OCI-LY7 (cell line): ENCODE results near the gene GCLC. TPM values are rescaled to one million over a fixed set of nuclear protein-coding genes. Genes with fewer than 3 reads are reported as not detected.

Experiments
- BruUV-seq: library from RNA; stranded (reverse); fragments of 400-500 nt; replicated peaks from 2 replicates; lab custom pipeline; 2021; lab: Mats Ljungman, UMichigan
- CTCF ChIA-PET: fragments of 300-600 bp; sonication (Branson Sonifier 250); formaldehyde crosslinking; loops from one replicate; lab custom pipeline; 2022; ENCODE audit warnings: antibody characterized with exemption; ENCODE audit not compliant: unreplicated experiment; lab: Charles Lee
- POLR2A ChIA-PET: fragments of 300-600 bp; sonication (Branson Sonifier 250); formaldehyde crosslinking; loops from one replicate; lab custom pipeline; 2022; ENCODE audit warnings: antibody characterized with exemption; lab: Charles Lee
- DNase-seq: peaks from one replicate; pipeline ENCODE4 v3.0.0-alpha.2; 2015; ENCODE audit warnings: low spot score
- H2AFZ ChIP-seq: fragments of 200-600 bp; sonication (generic), shearing (Covaris generic); 2 replicates; pipeline ENCODE4 v1.6.1; 2014; ENCODE audit warnings: mild to moderate bottlenecking, antibody characterized with exemption, low read length, moderate library complexity
- H3K27ac ChIP-seq: fragments of 200-600 bp; sonication (generic); 2 replicates; pipeline ENCODE4 v1.5.1; 2014; ENCODE audit warnings: mixed run types, low read depth, mild to moderate bottlenecking, moderate library complexity, low read length, inconsistent platforms; ENCODE audit not compliant: poor library complexity, severe bottlenecking
- H3K36me3 ChIP-seq: fragments of 200-600 bp; sonication (generic); 2 replicates; pipeline ENCODE4 v1.6.1; 2014; ENCODE audit warnings: mild to moderate bottlenecking, antibody characterized with exemption, low read length, moderate library complexity, mixed read lengths; ENCODE audit not compliant: insufficient read depth
- H3K4me1 ChIP-seq: fragments of 200-600 bp; sonication (generic); 2 replicates; pipeline ENCODE4 v1.5.1; 2014; ENCODE audit warnings: mild to moderate bottlenecking, low read length; ENCODE audit not compliant: insufficient read depth, poor library complexity, severe bottlenecking
- H3K4me2 ChIP-seq: fragments of 200-600 bp; sonication (generic); 2 replicates; pipeline ENCODE4 v1.6.1; 2014; ENCODE audit warnings: mild to moderate bottlenecking, low read length
- H3K4me3 ChIP-seq: fragments of 200-600 bp; sonication (generic); 2 replicates; pipeline ENCODE4 v1.5.1; 2014; ENCODE audit warnings: mild to moderate bottlenecking, low read depth, low read length; ENCODE audit not compliant: poor library complexity, severe bottlenecking
- H3K79me2 ChIP-seq: fragments of 200-600 bp; sonication (generic); 2 replicates; pipeline ENCODE4 v1.6.1; 2016; ENCODE audit warnings: low read depth, mild to moderate bottlenecking, low read length, moderate library complexity, mixed read lengths; ENCODE audit not compliant: insufficient read depth
- H3K9me2 ChIP-seq: fragments of 200-600 bp; sonication (generic); 2 replicates; pipeline ENCODE4 v1.6.1; 2016; ENCODE audit warnings: mild to moderate bottlenecking, low read length, mixed read lengths; ENCODE audit not compliant: insufficient read depth
- H3K9me3 ChIP-seq: fragments of 200-600 bp; sonication (generic); 2 replicates; pipeline ENCODE4 v1.6.1; 2014; ENCODE audit warnings: mild to moderate bottlenecking, mixed run types, low read length, mixed read lengths
- H4K20me1 ChIP-seq: fragments of 200-600 bp; sonication (generic); 2 replicates; pipeline ENCODE4 v1.6.1; 2014; ENCODE audit warnings: mild to moderate bottlenecking, antibody characterized with exemption, low read length, moderate library complexity, mixed read lengths; ENCODE audit not compliant: insufficient read depth
- CTCF ChIP-seq: fragments of 200-600 bp; sonication (generic); conservative IDR thresholded peaks from 2 replicates; pipeline ENCODE4 v1.5.1; 2014; ENCODE audit warnings: mild to moderate bottlenecking, antibody characterized with exemption, low read length, moderate library complexity, mixed read lengths
- EZH2phosphoT487 ChIP-seq: fragments of 200-600 bp; sonication (generic); IDR thresholded peaks from 2 replicates; pipeline ENCODE4 v1.6.1; 2018; ENCODE audit warnings: low read depth, borderline replicate concordance, mild to moderate bottlenecking, mixed run types, antibody characterized with exemption, low read length, moderate library complexity, mixed read lengths
- intact Hi-C: fragments of 100-400 bp; cut with micrococcal nuclease; formaldehyde crosslinking; loops from one replicate; pipeline ENCODE4 v1.10.0; 2022; ENCODE audit not compliant: unreplicated experiment
- total RNA-seq, 2 experiments: library from RNA; depleted of rRNA in 1 of 2; stranded (reverse); fragments of >200 nt in 1 of 2; shearing (Covaris generic) in 1 of 2; gene quantifications; 2 replicates each; pipeline ENCODE4 v1.2.3, GENCODE V29; 2014 to 2022

The GCLC gene
- total RNA-seq, 2 experiments from 2014 or later, result 14.3 to 30.4 TPM

GRCh38 chr6:53547811-53548496 is 3.1 kb upstream of the GCLC start:
- peak overlapping the region; percentile 12 for H3K27ac ChIP-seq
- no peaks in the 10 kb centered on the region for H3K9me2 ChIP-seq
- H3K4me1 ChIP-seq, result peaks cover 27% of the 10 kb centered on the region
- H3K4me3 ChIP-seq, result peak overlapping the region; percentile 70
- DNase-seq, result peak; percentile 96
- intact Hi-C loops, result no loop called here
- TF ChIP-seq CTCF (no peak; the same call in 1 of the 2 replicates), EZH2phosphoT487 (no peak)
- peak overlapping the region; percentile 96 for H3K4me2 ChIP-seq
- H2AFZ ChIP-seq, result peak overlapping the region; percentile 93
- CTCF ChIA-PET, result no interaction called here
- H3K36me3 ChIP-seq, result no peaks in the 10 kb centered on the region
- peaks cover 13% of the 10 kb centered on the region; the same call in 1 of the 2 replicates for H3K79me2 ChIP-seq
- POLR2A ChIA-PET, result interaction anchor here (0.6 to 1.6 kb wide), 2 partner anchors 246 to 1171 kb away, joined by 3 read pairs; no protein-coding TSS in a partner anchor
- H4K20me1 ChIP-seq, result peaks cover 9% of the 10 kb centered on the region
- no peaks in the 10 kb centered on the region for H3K9me3 ChIP-seq
- BruUV-seq, result no TSS peak

GRCh38 chr6:53547166-53547810 is 2.4 kb upstream of the GCLC start:
- POLR2A ChIA-PET, result interaction anchor here (0.6 to 1.6 kb wide), 2 partner anchors 247 to 1171 kb away, joined by 3 read pairs; no protein-coding TSS in a partner anchor
- H4K20me1 ChIP-seq, result peaks cover 9% of the 10 kb centered on the region
- peaks cover 33% of the 10 kb centered on the region for H3K4me1 ChIP-seq
- H3K9me2 ChIP-seq, result no peaks in the 10 kb centered on the region
- DNase-seq, result no peak
- H3K36me3 ChIP-seq, result no peaks in the 10 kb centered on the region
- H3K27ac ChIP-seq, result no peak overlapping the region
- peaks cover 18% of the 10 kb centered on the region; the same call in 1 of the 2 replicates for H3K79me2 ChIP-seq
- CTCF ChIA-PET, result no interaction called here
- H3K4me2 ChIP-seq, result peak overlapping the region; percentile 96
- H3K4me3 ChIP-seq, result peak overlapping the region; percentile 70
- TF ChIP-seq CTCF, result no peak
- no peak for TF ChIP-seq EZH2phosphoT487
- peak overlapping the region; percentile 93 for H2AFZ ChIP-seq
- intact Hi-C loops, result no loop called here
- no TSS peak for BruUV-seq
- H3K9me3 ChIP-seq, result no peaks in the 10 kb centered on the region
